IMR-90 (cell line): ENCODE results near the gene TSPAN17. TPM values are rescaled to one million over a fixed set of nuclear protein-coding genes. Genes with fewer than 3 reads are reported as not detected.

Source experiments
- ATAC-seq: fragments of 200-7000 bp; cut with Tn5 transposase; 2 replicates; pipeline ENCODE4 v1.9.1; 2020; ENCODE audit warnings: low read depth, mild to moderate bottlenecking, moderate library complexity
- BruUV-seq: library from RNA; stranded (reverse); fragments of 400-500 nt; replicated peaks from 2 replicates; lab custom pipeline; 2021; lab: Mats Ljungman, UMichigan
- CTCF ChIA-PET: fragments of 300-600 bp; formaldehyde crosslinking; extraction: SDS; loops from one replicate; lab custom pipeline; 2021; ENCODE audit warnings: antibody characterized with exemption; lab: Yijun Ruan, JAX
- POLR2A ChIA-PET: fragments of 300-600 bp; sonication (Branson Sonifier 250); formaldehyde crosslinking; loops from one replicate; lab custom pipeline; 2022; ENCODE audit warnings: antibody characterized with exemption; ENCODE audit not compliant: unreplicated experiment; lab: Charles Lee
- DNase-seq: peaks from one replicate; pipeline ENCODE4 v3.0.0; 2013
- H2AFZ ChIP-seq: replicated peaks from 2 replicates; pipeline ENCODE3; 2013; ENCODE audit warnings: low read length, mild to moderate bottlenecking; ENCODE audit not compliant: poor library complexity
- H2AK5ac ChIP-seq: 2 replicates; pipeline ENCODE4 v1.6.1; 2013; ENCODE audit warnings: low read depth, low read length, inconsistent platforms
- H2AK9ac ChIP-seq: replicated peaks from 2 replicates; pipeline ENCODE3; 2013; ENCODE audit warnings: mild to moderate bottlenecking, low read depth, low read length, moderate library complexity; ENCODE audit not compliant: poor library complexity
- H2BK120ac ChIP-seq: 2 replicates; pipeline ENCODE4 v1.6.1; 2013; ENCODE audit warnings: low read depth, low read length, inconsistent platforms
- H2BK15ac ChIP-seq: 3 replicates; pipeline ENCODE4 v1.6.1; 2013; ENCODE audit warnings: low read depth, low read length, inconsistent platforms
- H2BK20ac ChIP-seq: 2 replicates; pipeline ENCODE4 v1.6.1; 2013; ENCODE audit warnings: low read depth, mild to moderate bottlenecking, inconsistent platforms, low read length, moderate library complexity
- H2BK5ac ChIP-seq: 2 replicates; pipeline ENCODE4 v1.6.1; 2013; ENCODE audit warnings: mild to moderate bottlenecking, low read depth, low read length, inconsistent platforms; ENCODE audit not compliant: poor library complexity, severe bottlenecking
- H3K14ac ChIP-seq: replicated peaks from 2 replicates; pipeline ENCODE4 v1.6.1; 2013; ENCODE audit warnings: low read depth, low read length, inconsistent platforms
- H3K18ac ChIP-seq: 2 replicates; pipeline ENCODE4 v1.6.1; 2013; ENCODE audit warnings: low read depth, low read length, control low read depth
- H3K23ac ChIP-seq: 2 replicates; pipeline ENCODE4 v1.6.1; 2013; ENCODE audit warnings: low read depth, low read length, inconsistent platforms
- H3K27ac ChIP-seq: 2 replicates; pipeline ENCODE4 v1.5.1; 2013; ENCODE audit warnings: mild to moderate bottlenecking, control low read depth, low read length; ENCODE audit not compliant: insufficient read depth
- H3K27me3 ChIP-seq: 2 replicates; pipeline ENCODE4 v1.6.1; 2013; ENCODE audit warnings: low read length; ENCODE audit not compliant: control insufficient read depth, insufficient read depth
- H3K36me3 ChIP-seq: 2 replicates; pipeline ENCODE4 v1.6.1; 2013; ENCODE audit warnings: low read length, mixed read lengths; ENCODE audit not compliant: control insufficient read depth, insufficient read depth
- H3K4ac ChIP-seq: 2 replicates; pipeline ENCODE4 v1.6.1; 2013; ENCODE audit warnings: low read depth, low read length, inconsistent platforms
- H3K4me1 ChIP-seq: 2 replicates; pipeline ENCODE4 v1.6.1; 2013; ENCODE audit warnings: low read length, mixed read lengths; ENCODE audit not compliant: control insufficient read depth, insufficient read depth
- H3K4me2 ChIP-seq: 2 replicates; pipeline ENCODE4 v1.6.1; 2013; ENCODE audit warnings: low read depth, mild to moderate bottlenecking, control low read depth, low read length, moderate library complexity
- H3K4me3 ChIP-seq: 2 replicates; pipeline ENCODE4 v1.5.1; 2013; ENCODE audit warnings: low read depth, mild to moderate bottlenecking, control low read depth, low read length, moderate library complexity; ENCODE audit not compliant: insufficient read depth
- H3K56ac ChIP-seq: 2 replicates; pipeline ENCODE4 v1.6.1; 2013; ENCODE audit warnings: low read length, inconsistent platforms; ENCODE audit not compliant: insufficient read depth; ENCODE audit errors: extremely low read depth
- H3K79me1 ChIP-seq, 2 experiments: 2 replicates each; pipeline ENCODE4 v1.6.1; 2013; ENCODE audit warnings: low read length in 2 of 2, inconsistent platforms in 1 of 2, low read depth in 1 of 2
- H3K9ac ChIP-seq: 2 replicates; pipeline ENCODE4 v1.6.1; 2013; ENCODE audit warnings: low read depth, low read length, control low read depth
- H3K9me1 ChIP-seq: 2 replicates; pipeline ENCODE4 v1.6.1; 2013; ENCODE audit warnings: low read length, inconsistent platforms; ENCODE audit not compliant: insufficient read depth
- H3K9me3 ChIP-seq: 2 replicates; pipeline ENCODE4 v1.6.1; 2013; ENCODE audit warnings: low read length; ENCODE audit not compliant: control insufficient read depth, insufficient read depth
- H4K20me1 ChIP-seq: 2 replicates; pipeline ENCODE4 v1.6.1; 2013; ENCODE audit warnings: low read length, inconsistent platforms; ENCODE audit not compliant: insufficient read depth
- H4K5ac ChIP-seq: 2 replicates; pipeline ENCODE4 v1.6.1; 2013; ENCODE audit warnings: mild to moderate bottlenecking, low read depth, low read length, control low read depth
- H4K8ac ChIP-seq, 2 experiments: 2 replicates each; pipeline ENCODE4 v1.6.1; 2013; ENCODE audit warnings: low read depth in 2 of 2, low read length in 2 of 2, control low read depth in 1 of 2, inconsistent platforms in 1 of 2
- H4K91ac ChIP-seq: 2 replicates; pipeline ENCODE4 v1.6.1; 2013; ENCODE audit warnings: low read depth, low read length, inconsistent platforms; ENCODE audit not compliant: insufficient read depth
- BHLHE40 ChIP-seq: fragments of 150-350 bp; IDR thresholded peaks from 2 replicates; pipeline ENCODE4 v1.6.1; 2016; ENCODE audit warnings: mild to moderate bottlenecking, low read depth, low read length
- CEBPB ChIP-seq: IDR thresholded peaks from 2 replicates; pipeline ENCODE4 v1.6.1; 2012; ENCODE audit warnings: low read depth, low read length, improper control_type of control experiment
- CHD1 ChIP-seq: IDR thresholded peaks from 2 replicates; pipeline ENCODE4 v1.6.1; 2012; ENCODE audit warnings: low read depth, low read length, improper control_type of control experiment
- CTCF ChIP-seq: conservative IDR thresholded peaks from 2 replicates; pipeline ENCODE4 v1.5.1; 2012; ENCODE audit warnings: mild to moderate bottlenecking, low read depth, low read length, improper control_type of control experiment
- FOS ChIP-seq: fragments of 150-350 bp; IDR thresholded peaks from 2 replicates; pipeline ENCODE4 v1.6.1; 2016; ENCODE audit warnings: low read depth, low read length
- MAFK ChIP-seq: IDR thresholded peaks from 2 replicates; pipeline ENCODE4 v1.6.1; 2012; ENCODE audit warnings: low read depth, low read length, improper control_type of control experiment
- MAZ ChIP-seq: IDR thresholded peaks from 2 replicates; pipeline ENCODE4 v1.6.1; 2012; ENCODE audit warnings: low read depth, mild to moderate bottlenecking, low read length, improper control_type of control experiment, moderate library complexity, borderline replicate concordance
- MXI1 ChIP-seq: IDR thresholded peaks from 2 replicates; pipeline ENCODE4 v1.6.1; 2012; ENCODE audit warnings: low read depth, mild to moderate bottlenecking, low read length, moderate library complexity, borderline replicate concordance
- NFE2L2 ChIP-seq: fragments of 150-350 bp; IDR thresholded peaks from 2 replicates; pipeline ENCODE4 v1.6.1; 2016; ENCODE audit warnings: low read depth, mild to moderate bottlenecking, low read length
- POLR2A ChIP-seq: IDR thresholded peaks from 2 replicates; pipeline ENCODE4 v1.6.1; 2012; ENCODE audit warnings: mild to moderate bottlenecking, low read depth, low read length
- RAD21 ChIP-seq: IDR thresholded peaks from 2 replicates; pipeline ENCODE4 v1.6.1; 2012; ENCODE audit warnings: low read length, improper control_type of control experiment
- RCOR1 ChIP-seq: IDR thresholded peaks from 2 replicates; pipeline ENCODE4 v1.6.1; 2012; ENCODE audit warnings: mild to moderate bottlenecking, low read length, improper control_type of control experiment; ENCODE audit not compliant: insufficient replicate concordance
- RFX5 ChIP-seq: IDR thresholded peaks from 2 replicates; pipeline ENCODE4 v1.8.0; 2012; ENCODE audit warnings: low read depth, mild to moderate bottlenecking, low read length, moderate library complexity
- SMC3 ChIP-seq: fragments of 150-350 bp; IDR thresholded peaks from 2 replicates; pipeline ENCODE4 v1.6.1; 2016; ENCODE audit warnings: low read depth, mild to moderate bottlenecking, antibody characterized with exemption, low read length, moderate library complexity
- USF2 ChIP-seq: fragments of 150-350 bp; IDR thresholded peaks from 2 replicates; pipeline ENCODE4 v1.6.1; 2017; ENCODE audit warnings: mild to moderate bottlenecking, antibody characterized with exemption, low read length, low read depth
- WGBS, 2 experiments: methylation state at CpG; one replicate each; pipeline versions ENCODE4 v1.1.5 to v1.1.7; 2013; ENCODE audit warnings: missing lambda C conversion rate in 2 of 2; ENCODE audit not compliant: insufficient read length in 1 of 2; ENCODE audit errors: extremely low coverage in 2 of 2; 5-methylcytosine and 5-hydroxymethylcytosine counted together
- dilution Hi-C: fragments of 300-500 bp; cut with HindIII; formaldehyde crosslinking; loops from one replicate; pipeline ENCODE4 v1.14.3; 2018; ENCODE audit warnings: low sequenced_read_pairs; ENCODE audit not compliant: unreplicated experiment
- in situ Hi-C: fragments of 300-500 bp; cut with MboI; formaldehyde crosslinking; loops from 3 replicates; pipeline ENCODE4 v1.14.3; 2019; ENCODE audit warnings: low sequenced_read_pairs, inconsistent platforms, mixed read lengths
- intact Hi-C: fragments of 100-400 bp; cut with micrococcal nuclease; formaldehyde crosslinking; loops from 2 replicates; pipeline ENCODE4 v1.10.0; 2022
- polyA plus RNA-seq, 3 experiments: library from polyadenylated mRNA; depleted of rRNA; stranded (reverse); fragments of >200 nt; gene quantifications; 2 replicates each; pipeline ENCODE4 v1.2.3, GENCODE V29; 2012; ENCODE audit warnings: low replicate concordance in 1 of 3
- total RNA-seq: library from RNA; depleted of rRNA; stranded (reverse); fragments of >200 nt; gene quantifications from 2 replicates; pipeline ENCODE4 v1.2.3, GENCODE V29; 2012
- TF ChIP-seq, protein P1 (sequence below): fragments of 150-350 bp; IDR thresholded peaks from 2 replicates; pipeline ENCODE4 v1.6.1; 2016; ENCODE audit warnings: low read depth, mild to moderate bottlenecking, low read length, moderate library complexity, borderline replicate concordance

Gene TSPAN17
- total and polyA plus RNA-seq, 2 of the 4 experiments (the other 2 are of a cell fraction), result 34.2 to 41.6 TPM

- DNase-seq (no peak), ATAC-seq (no peak)
- dilution Hi-C loops, result no loop called here
- H3K14ac ChIP-seq, result no peak overlapping the region
- H3K9me3 ChIP-seq, result no peaks in the 10 kb centered on the region
- in situ Hi-C loops, result no loop called here
- H4K91ac ChIP-seq, result no peak overlapping the region
- intact Hi-C loops, result no loop called here
- no peaks in the 10 kb centered on the region for H3K36me3 ChIP-seq
- no peak overlapping the region for H2BK120ac ChIP-seq
- H3K4ac ChIP-seq, result no peak overlapping the region
- no peaks in the 10 kb centered on the region for H3K4me1 ChIP-seq
- no peak overlapping the region for H3K27ac ChIP-seq
- H3K9me1 ChIP-seq, result no peaks in the 10 kb centered on the region
- no peak overlapping the region for H3K56ac ChIP-seq
- H3K4me3 ChIP-seq, result no peak overlapping the region
- no peak overlapping the region for H4K8ac ChIP-seq
- CTCF ChIA-PET, result no interaction called here
- no peak overlapping the region for H4K5ac ChIP-seq
- H2BK20ac ChIP-seq, result no peak overlapping the region
- H4K20me1 ChIP-seq, result no peaks in the 10 kb centered on the region
- no peak for TF ChIP-seq NFE2L2
- no peak for TF ChIP-seq RCOR1
- no peak for TF ChIP-seq MAFK
- TF ChIP-seq, protein P1, sequence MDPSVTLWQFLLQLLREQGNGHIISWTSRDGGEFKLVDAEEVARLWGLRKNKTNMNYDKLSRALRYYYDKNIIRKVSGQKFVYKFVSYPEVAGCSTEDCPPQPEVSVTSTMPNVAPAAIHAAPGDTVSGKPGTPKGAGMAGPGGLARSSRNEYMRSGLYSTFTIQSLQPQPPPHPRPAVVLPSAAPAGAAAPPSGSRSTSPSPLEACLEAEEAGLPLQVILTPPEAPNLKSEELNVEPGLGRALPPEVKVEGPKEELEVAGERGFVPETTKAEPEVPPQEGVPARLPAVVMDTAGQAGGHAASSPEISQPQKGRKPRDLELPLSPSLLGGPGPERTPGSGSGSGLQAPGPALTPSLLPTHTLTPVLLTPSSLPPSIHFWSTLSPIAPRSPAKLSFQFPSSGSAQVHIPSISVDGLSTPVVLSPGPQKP, result no peak
- TF ChIP-seq MAZ, result no peak
- no peak for TF ChIP-seq MXI1
- no peak for TF ChIP-seq RAD21
- no peak for TF ChIP-seq BHLHE40
- TF ChIP-seq CHD1, result no peak
- no peak for TF ChIP-seq USF2
- no peak for TF ChIP-seq POLR2A
- TF ChIP-seq SMC3, result no peak
- no peak for TF ChIP-seq RFX5
- TF ChIP-seq FOS, result no peak
- TF ChIP-seq CEBPB, result no peak
- no peak for TF ChIP-seq CTCF
- peaks cover 85% of the 10 kb centered on the region for H3K27me3 ChIP-seq
- H2AK9ac ChIP-seq, result no peak overlapping the region
- H3K79me1 ChIP-seq, result no peaks in the 10 kb centered on the region
- WGBS, 2 experiments, result 20% methylated on average over 1 of the region's 9 CpGs; no CpG with 5 or more reads in 1 of the 2 experiments
- no peak overlapping the region for H2AFZ ChIP-seq
- no peak overlapping the region for H2AK5ac ChIP-seq
- POLR2A ChIA-PET, result no interaction called here
- no peak overlapping the region for H3K4me2 ChIP-seq
- no peak overlapping the region for H2BK5ac ChIP-seq
- no peak overlapping the region for H3K9ac ChIP-seq
- H2BK15ac ChIP-seq, result no peak overlapping the region
- no TSS peak for BruUV-seq
- no peak overlapping the region for H3K23ac ChIP-seq
- H3K18ac ChIP-seq, result no peak overlapping the region
These were observed 47.3 kb downstream of the TSPAN17 start for GRCh38 chr5:176694631-176695030.
